ENCODE measurements around the gene JMJD1C.
"Not testable (repeated sequence)": the region's sequence is repeated elsewhere in the genome, so short reads cannot be mapped to it uniquely, and the experiment has no call there.

Gene JMJD1C

GRCh38 chr10:63409465-63410027, 56.2 kb downstream of the JMJD1C start:
- no peak for DNase-seq (ENCODE audit: low spot score)

DNA sequence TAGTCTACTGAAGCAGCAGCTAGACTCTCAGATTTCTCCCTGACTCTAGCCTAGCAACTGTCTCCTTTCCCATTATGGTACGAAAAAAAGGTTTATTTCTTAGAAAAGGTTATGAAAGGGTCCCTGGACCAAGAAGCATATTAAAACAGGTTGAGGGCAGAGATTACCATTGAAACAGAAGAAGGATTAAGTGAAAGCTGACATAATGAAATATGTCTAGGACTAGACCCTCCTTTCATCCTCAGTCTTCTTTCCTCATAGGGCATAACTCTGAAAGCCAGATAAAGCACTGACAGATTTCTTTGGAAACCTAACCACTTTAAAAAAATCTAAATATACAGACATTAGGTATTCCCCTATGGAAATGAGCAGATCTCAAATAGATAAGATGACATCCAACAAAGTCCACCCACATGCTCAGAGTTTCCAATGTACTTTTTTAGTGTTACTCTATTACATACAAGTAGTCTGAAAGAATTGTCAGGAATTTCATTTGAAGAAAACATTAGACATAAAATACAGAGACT, 58.6 kb downstream of the JMJD1C start:
- no peak for DNase-seq (ENCODE audit: low spot score)

DNA sequence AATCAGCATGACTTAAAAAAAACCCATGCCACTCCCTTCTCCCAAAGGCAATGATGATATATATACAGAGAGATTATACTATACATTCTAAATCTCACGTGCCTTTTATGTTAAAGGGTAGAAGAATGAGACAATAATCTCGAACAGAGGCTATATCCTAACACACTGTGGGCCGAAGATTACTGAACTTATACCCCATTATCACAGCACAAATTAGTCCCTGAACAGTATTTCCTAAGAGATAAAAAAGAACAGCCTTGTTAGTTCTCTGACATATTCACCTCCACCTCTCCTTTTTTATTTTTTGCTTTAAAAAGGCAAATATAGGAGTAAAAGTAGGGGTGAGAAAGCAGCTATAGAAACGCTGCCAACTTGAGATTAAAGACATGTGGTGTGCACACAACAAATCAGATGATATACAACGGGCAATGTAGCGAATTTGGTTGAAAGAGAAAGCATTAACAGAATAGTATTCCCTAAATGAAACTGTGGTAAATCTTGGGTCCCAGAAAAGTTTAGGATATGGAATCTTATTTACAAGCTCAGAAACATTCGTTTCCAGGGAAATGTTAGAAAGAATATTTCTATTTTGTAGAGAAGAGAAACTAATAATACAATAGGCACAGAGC, 69.5 kb downstream of the JMJD1C start:
- DNase-seq (ENCODE audit: low spot score), result no peak

GRCh38 chr10:63393050-63393449, 72.7 kb downstream of the JMJD1C start:
- no peak for DNase-seq (ENCODE audit: low spot score)

DNA sequence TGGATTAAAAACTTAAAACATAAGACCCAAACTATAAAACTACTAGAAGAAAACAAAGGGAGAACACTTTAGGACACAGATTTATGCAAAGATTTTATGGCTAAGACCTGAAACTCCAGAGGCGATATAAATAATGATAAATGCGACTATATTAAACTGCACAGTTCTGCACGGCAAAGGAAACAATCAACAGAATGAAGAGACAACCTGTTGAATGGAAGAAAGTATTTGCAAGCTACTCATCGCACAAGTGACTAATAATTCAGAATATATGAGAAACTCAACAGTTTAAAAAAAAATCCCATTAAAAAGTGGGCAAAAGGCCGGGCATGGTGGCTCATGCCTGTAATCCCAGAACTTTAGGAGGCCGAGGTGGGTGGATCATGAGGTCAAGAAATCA, 73.6 kb downstream of the JMJD1C start:
- DNase-seq (ENCODE audit: low spot score), result no peak

- DNase-seq (ENCODE audit: low spot score), result no peak
These were observed 74.0 kb downstream of the JMJD1C start for GRCh38 chr10:63391812-63392211.

- DNase-seq (ENCODE audit: low spot score), result no peak
These were observed 75.3 kb downstream of the JMJD1C start for GRCh38 chr10:63390521-63390920.

- no peak for DNase-seq (ENCODE audit: low spot score)
These were observed 77.3 kb downstream of the JMJD1C start for GRCh38 chr10:63388421-63389031.

- DNase-seq (ENCODE audit: low spot score), result no peak
These were observed 80.5 kb downstream of the JMJD1C start for GRCh38 chr10:63385254-63385653.

GRCh38 chr10:63384675-63385074, 81.1 kb downstream of the JMJD1C start:
- no peak for DNase-seq (ENCODE audit: low spot score)

GRCh38 chr10:63384001-63384400, 81.8 kb downstream of the JMJD1C start:
- DNase-seq (ENCODE audit: low spot score), result no peak

GRCh38 chr10:63383141-63383540, 82.6 kb downstream of the JMJD1C start:
- DNase-seq (ENCODE audit: low spot score), result no peak

DNA sequence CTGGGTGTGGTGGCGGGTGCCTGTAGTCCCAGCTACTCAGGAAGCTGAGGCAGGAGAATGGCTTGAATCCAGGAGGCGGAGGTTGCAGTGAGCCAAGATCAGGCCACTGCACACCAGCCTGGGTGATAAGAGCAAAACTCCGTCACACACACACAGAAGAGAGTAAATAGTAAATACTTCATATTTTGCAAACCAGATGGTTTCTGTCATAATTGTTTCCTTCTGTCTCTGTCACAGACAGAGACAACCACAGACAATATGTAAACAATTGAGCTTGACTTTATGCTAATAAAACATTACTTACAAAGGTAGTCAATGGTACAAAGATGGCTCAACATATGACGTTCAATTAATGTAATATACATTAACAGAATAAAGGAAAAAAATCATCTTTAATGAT, 83.7 kb downstream of the JMJD1C start:
- DNase-seq (ENCODE audit: low spot score), result no peak

DNA sequence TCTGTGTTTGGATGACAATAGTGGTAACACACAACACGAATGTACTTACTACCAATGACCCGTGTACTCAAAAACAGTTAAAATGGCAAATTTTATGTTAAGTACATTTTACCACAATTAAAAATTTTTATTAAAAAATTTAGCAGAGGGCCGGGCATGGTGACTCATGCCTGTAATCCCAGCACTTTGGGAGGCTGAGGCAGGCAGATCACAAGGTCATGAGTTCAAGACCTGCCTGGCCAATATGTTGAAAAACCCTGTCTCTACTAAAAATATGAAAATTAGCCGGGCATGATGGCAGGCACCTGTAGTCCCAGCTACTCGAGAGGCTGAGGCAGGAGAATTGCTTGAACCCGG, 88.5 kb downstream of the JMJD1C start:
- not testable (repeated sequence) for DNase-seq (ENCODE audit: low spot score)

DNA sequence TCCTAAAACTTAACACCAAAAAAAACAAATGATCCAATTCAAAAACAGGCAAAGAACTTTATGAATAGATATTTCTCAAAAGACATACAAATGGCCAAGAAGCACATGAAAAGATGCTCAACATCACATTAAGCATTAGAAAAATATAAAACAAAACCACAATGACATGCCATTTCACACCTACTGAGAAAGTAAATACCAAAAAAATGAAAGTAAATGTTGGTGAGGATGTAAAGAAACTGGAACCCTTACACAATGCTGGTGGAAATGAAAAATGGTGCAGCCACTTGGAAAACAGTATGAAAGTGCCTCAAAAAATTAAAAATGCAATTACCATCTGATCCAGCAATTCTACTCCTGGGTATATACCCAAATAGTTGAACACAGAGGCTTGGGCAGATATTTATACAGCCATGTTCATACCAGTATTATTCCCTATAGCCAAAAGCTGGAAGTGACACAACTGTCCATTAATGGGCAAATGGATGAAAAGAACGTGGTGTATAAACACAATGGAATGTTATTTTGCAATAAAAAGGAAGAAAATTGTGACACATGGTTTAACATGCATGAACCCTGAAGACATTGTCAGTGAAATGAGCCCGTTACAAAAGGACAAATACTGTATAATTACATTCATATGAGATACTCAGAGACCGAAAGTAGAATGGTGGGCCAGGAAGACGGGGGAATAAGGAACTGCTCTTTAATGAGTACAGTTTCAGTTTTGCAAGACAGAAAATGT, 89.0 kb downstream of the JMJD1C start:
- DNase-seq (ENCODE audit: low spot score), result no peak

- DNase-seq (ENCODE audit: low spot score), result no peak
These were observed 89.9 kb downstream of the JMJD1C start for GRCh38 chr10:63375859-63376258.

DNA sequence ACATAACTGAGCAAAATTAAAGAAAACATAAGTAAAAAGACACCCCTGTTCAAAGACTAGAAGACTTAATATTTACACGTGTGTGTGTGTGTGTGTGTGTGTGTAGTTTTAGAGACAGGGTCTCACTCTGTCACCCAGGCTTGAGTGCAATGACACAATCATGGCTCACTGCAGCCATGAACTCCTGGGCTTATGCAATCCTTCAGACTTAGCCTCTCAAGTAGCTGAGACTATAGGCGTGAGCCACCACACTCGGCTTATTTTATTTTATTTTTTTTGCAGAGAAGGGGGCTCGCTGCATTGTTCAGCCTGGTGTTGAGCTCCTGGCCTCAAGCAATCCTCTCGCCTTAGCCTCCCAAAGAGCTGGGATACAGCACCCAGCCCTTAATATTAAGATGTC, 90.3 kb downstream of the JMJD1C start:
- DNase-seq (ENCODE audit: low spot score), result no peak

GRCh38 chr10:63374991-63375390, 90.8 kb downstream of the JMJD1C start:
- no peak for DNase-seq (ENCODE audit: low spot score)

DNA sequence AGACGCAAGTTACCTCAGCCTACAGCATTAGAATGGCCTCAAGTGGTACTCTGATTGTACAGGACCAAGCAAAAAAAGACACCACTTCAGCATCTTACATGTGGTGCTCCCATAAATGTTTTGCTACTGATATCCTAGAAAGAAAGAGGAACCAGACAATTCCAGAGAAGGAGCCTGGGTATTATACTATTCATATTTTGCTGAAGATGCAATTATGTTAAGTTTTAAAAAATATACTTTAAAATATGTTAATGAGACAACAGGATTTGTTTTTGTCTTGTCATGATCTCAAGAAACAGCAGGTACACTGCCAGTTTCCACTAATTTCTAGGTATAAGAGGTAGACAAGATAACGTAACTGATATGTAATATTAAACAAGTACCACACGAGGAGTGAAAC, 92.6 kb downstream of the JMJD1C start:
- DNase-seq (ENCODE audit: low spot score), result no peak

- DNase-seq (ENCODE audit: low spot score), result no peak
These were observed 96.1 kb downstream of the JMJD1C start for GRCh38 chr10:63369711-63370110.

GRCh38 chr10:63368365-63368764, 97.4 kb downstream of the JMJD1C start:
- DNase-seq (ENCODE audit: low spot score), result no peak

DNA sequence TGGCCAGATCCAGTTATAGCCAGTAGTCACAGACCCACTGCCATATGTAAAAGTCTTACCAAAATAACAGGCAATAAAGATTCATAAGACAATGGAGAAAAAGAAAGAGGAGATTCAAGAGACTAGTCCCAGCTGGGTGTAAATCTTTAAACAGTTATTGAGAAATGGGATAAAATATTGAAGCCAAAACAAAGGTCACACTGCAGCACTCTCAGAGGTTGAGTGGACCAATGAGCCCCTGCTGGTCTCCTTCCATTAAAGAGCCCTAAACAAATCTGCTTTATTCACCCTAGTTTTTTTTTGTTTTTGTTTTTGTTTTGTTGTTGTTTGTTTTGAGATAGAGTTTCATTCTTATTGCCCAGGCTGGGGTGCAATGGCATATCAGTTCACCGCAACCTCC, 98.8 kb downstream of the JMJD1C start:
- no peak for DNase-seq (ENCODE audit: low spot score)
